Measurements from ENCODE around the gene ANP32E. TPM values are rescaled to one million over a fixed set of nuclear protein-coding genes. Genes with fewer than 3 reads are reported as not detected.

The ANP32E gene
- total and polyA plus RNA-seq, 2 of the 13 experiments (the other 11 are each of a cell fraction or from before 2014, with no cell fraction given): 10.3 to 53.0 TPM

DNA sequence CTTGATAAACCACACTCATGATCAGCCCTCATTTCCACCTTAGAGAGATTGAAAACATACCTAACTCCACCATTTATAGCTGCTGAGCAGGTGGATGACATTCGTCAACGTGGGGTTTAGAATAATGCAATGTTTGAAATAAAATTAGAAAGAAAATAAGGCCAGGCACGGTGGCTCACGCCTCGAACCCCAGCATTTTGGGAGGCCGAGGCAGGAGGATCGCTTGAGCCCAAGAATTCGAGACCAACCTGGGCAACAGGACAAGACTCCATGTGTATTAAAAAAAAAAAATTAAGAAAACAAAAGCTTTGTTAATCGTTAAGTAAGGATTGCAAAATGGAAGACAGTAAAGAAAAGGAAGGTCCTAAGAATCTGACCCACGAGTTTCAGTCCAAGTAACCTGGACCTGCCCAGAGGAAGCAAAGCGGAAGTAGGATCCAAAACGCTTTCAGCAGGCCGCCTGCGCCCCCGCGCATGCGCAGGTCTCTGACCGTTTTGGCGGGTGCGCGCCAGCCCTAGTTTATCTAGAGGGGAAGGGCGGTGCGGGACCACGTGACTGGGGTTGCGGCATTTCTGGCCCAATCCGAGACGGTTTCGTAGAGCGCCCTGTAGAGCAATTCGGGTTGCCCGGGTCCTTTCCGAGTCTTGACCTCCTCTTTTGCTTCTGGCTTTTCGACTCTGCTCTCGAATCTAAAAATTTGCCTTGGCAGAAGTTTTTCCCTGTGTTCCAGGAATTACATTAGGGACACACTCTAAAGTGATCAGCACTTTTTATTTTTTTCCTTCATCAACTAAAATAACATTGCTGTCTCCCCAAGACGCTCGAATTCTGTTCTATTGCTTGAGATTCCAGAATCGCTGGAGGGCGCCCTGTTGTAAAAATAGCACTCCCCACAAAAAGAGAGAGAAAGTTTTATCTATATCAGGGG lies 22.5 kb downstream of the ANP32E start (continued):
- TF ChIP-seq ZNF407 (CRISPR knock-in tag; IDR thresholded peaks at IDR 0.05; ENCODE audit: not compliant biosample characterization): no peak
- TF ChIP-seq MTF2 (CRISPR knock-in tag; IDR thresholded peaks at IDR 0.05; ENCODE audit: borderline replicate concordance): no peak
- TF ChIP-seq SMARCE1 (IDR thresholded peaks at IDR 0.05; ENCODE audit: borderline replicate concordance): no peak
